MCF 10A (cell line): ENCODE results near the gene VOPP1. TPM values are rescaled to one million over a fixed set of nuclear protein-coding genes. Genes with fewer than 3 reads are reported as not detected.
"Not testable (repeated sequence)": the region's sequence is repeated elsewhere in the genome, so short reads cannot be mapped to it uniquely, and the experiment has no call there.

Experiments used
- BruUV-seq: library from RNA; stranded (reverse); fragments of 400-500 nt; replicated peaks from 2 replicates; lab custom pipeline; 2021; lab: Mats Ljungman, UMichigan
- CTCF ChIA-PET: fragments of 300-600 bp; sonication (Branson Sonifier 250); formaldehyde crosslinking; extraction: SDS; loops from one replicate; lab custom pipeline; 2021; ENCODE audit warnings: antibody characterized with exemption, inconsistent platforms; lab: Yijun Ruan, JAX
- POLR2A ChIA-PET: fragments of 300-600, 350-650 bp; sonication (Branson Sonifier 250); formaldehyde crosslinking; extraction: SDS; loops from one replicate; lab custom pipeline; 2020; ENCODE audit warnings: antibody characterized with exemption, inconsistent platforms; lab: Yijun Ruan, JAX
- DNase-seq: peaks from one replicate; pipeline ENCODE4 v3.0.0-alpha.2; 2018; ENCODE audit not compliant: unreplicated experiment
- H3K27ac Mint-ChIP-seq: one replicate; pipeline ENCODE4 v1.8.0; 2022; ENCODE audit warnings: mild to moderate bottlenecking, low read depth, mixed read lengths; ENCODE audit not compliant: unreplicated experiment
- H3K27me3 Mint-ChIP-seq: one replicate; pipeline ENCODE4 v1.8.0; 2022; ENCODE audit warnings: mixed read lengths; ENCODE audit not compliant: insufficient read depth, unreplicated experiment
- H3K36me3 Mint-ChIP-seq: one replicate; pipeline ENCODE4 v1.8.0; 2022; ENCODE audit warnings: mild to moderate bottlenecking, moderate library complexity, mixed read lengths; ENCODE audit not compliant: insufficient read depth, unreplicated experiment
- H3K4me1 Mint-ChIP-seq: one replicate; pipeline ENCODE4 v1.8.0; 2022; ENCODE audit warnings: mixed read lengths; ENCODE audit not compliant: insufficient read depth, unreplicated experiment
- H3K4me3 Mint-ChIP-seq: one replicate; pipeline ENCODE4 v1.8.0; 2022; ENCODE audit warnings: mild to moderate bottlenecking, moderate library complexity, mixed read lengths; ENCODE audit not compliant: unreplicated experiment
- H3K9me3 Mint-ChIP-seq: one replicate; pipeline ENCODE4 v1.8.0; 2022; ENCODE audit warnings: mixed read lengths; ENCODE audit not compliant: unreplicated experiment
- CTCF ChIP-seq: fragments of 200-600 bp; IDR thresholded peaks from one replicate; pipeline ENCODE4 v1.8.0; 2022; ENCODE audit warnings: antibody characterized with exemption, mild to moderate bottlenecking; ENCODE audit not compliant: unreplicated experiment
- intact Hi-C: fragments of 100-400 bp; cut with micrococcal nuclease; formaldehyde crosslinking; loops from 2 replicates; pipeline ENCODE4 v1.14.1; 2022
- total RNA-seq: library from RNA; stranded (reverse); gene quantifications from 2 replicates; pipeline ENCODE4 v1.2.3, GENCODE V29; 2022

VOPP1 gene
- total RNA-seq, 1 experiment from 2014 or later = 29.2 TPM

- not testable (repeated sequence) for H3K36me3 Mint-ChIP-seq, H3K4me3 Mint-ChIP-seq, H3K4me1 Mint-ChIP-seq, H3K27ac Mint-ChIP-seq, H3K9me3 Mint-ChIP-seq, BruUV-seq
- peak; percentile 35 for TF ChIP-seq CTCF
- CTCF ChIA-PET = interaction anchor here (0.7 to 4.5 kb wide), 12 partner anchors 25 to 310 kb away, joined by 3 to 35 read pairs (median 4); no protein-coding TSS in a partner anchor
- peaks cover 23% of the 10 kb centered on the region for H3K27me3 Mint-ChIP-seq
- POLR2A ChIA-PET = interaction anchor here (0.6 to 1.4 kb wide), 4 partner anchors 24 to 300 kb away, joined by 3 to 4 read pairs (median 4); no protein-coding TSS in a partner anchor
- intact Hi-C loops = loop anchor here (1.0 to 10.0 kb wide), 3 partner anchors 53 to 316 kb away; no protein-coding TSS in a partner anchor
- DNase-seq = peak; percentile 29
Measured at GRCh38 chr7:55597944-55598499, 25.7 kb upstream of the VOPP1 start.

GRCh38 chr7:55597214-55597739 is 25.0 kb upstream of the VOPP1 start:
- peaks cover 23% of the 10 kb centered on the region for H3K27me3 Mint-ChIP-seq
- intact Hi-C loops = loop anchor here (5.0 to 10.0 kb wide), 2 partner anchors 52 to 315 kb away; no protein-coding TSS in a partner anchor
- ChIA-PET CTCF (interaction anchor here (0.7 to 4.5 kb wide), 15 partner anchors 9 to 319 kb away, joined by 3 to 35 read pairs (median 4); no protein-coding TSS in a partner anchor), POLR2A (interaction anchor here (0.7 to 1.4 kb wide), 3 partner anchors 23 to 299 kb away, joined by 3 to 4 read pairs (median 4); no protein-coding TSS in a partner anchor)
- not testable (repeated sequence) for H3K36me3 Mint-ChIP-seq, H3K4me1 Mint-ChIP-seq, H3K9me3 Mint-ChIP-seq, DNase-seq, H3K27ac Mint-ChIP-seq, BruUV-seq, H3K4me3 Mint-ChIP-seq

GRCh38 chr7:55595511-55595910 is 23.2 kb upstream of the VOPP1 start:
- TF ChIP-seq CTCF = no peak
- H3K4me1 Mint-ChIP-seq = peaks cover 6% of the 10 kb centered on the region
- no peak for DNase-seq
- no peak overlapping the region for H3K27ac Mint-ChIP-seq
- CTCF ChIA-PET = interaction anchor here (0.8 to 4.5 kb wide), 8 partner anchors 12 to 172 kb away, joined by 3 to 35 read pairs (median 6); no protein-coding TSS in a partner anchor
- BruUV-seq = no TSS peak
- no peaks in the 10 kb centered on the region for H3K36me3 Mint-ChIP-seq
- H3K4me3 Mint-ChIP-seq = no peak overlapping the region
- POLR2A ChIA-PET = no interaction called here
- H3K9me3 Mint-ChIP-seq = no peaks in the 10 kb centered on the region
- intact Hi-C loops = loop anchor here (5.0 to 10.0 kb wide), 2 partner anchors 51 to 313 kb away; no protein-coding TSS in a partner anchor
- H3K27me3 Mint-ChIP-seq = peaks cover 13% of the 10 kb centered on the region

GRCh38 chr7:55594870-55595269 is 22.6 kb upstream of the VOPP1 start:
- H3K4me3 Mint-ChIP-seq = no peak overlapping the region
- H3K27me3 Mint-ChIP-seq = peaks cover 7% of the 10 kb centered on the region
- no TSS peak for BruUV-seq
- intact Hi-C loops = loop anchor here (5.0 to 10.0 kb wide), 2 partner anchors 50 to 313 kb away; no protein-coding TSS in a partner anchor
- DNase-seq = no peak
- POLR2A ChIA-PET = no interaction called here
- no peak overlapping the region for H3K27ac Mint-ChIP-seq
- no peaks in the 10 kb centered on the region for H3K9me3 Mint-ChIP-seq
- no peaks in the 10 kb centered on the region for H3K36me3 Mint-ChIP-seq
- CTCF ChIA-PET = interaction anchor here (0.7 to 2.4 kb wide), 9 partner anchors 11 to 415 kb away, joined by 3 to 22 read pairs (median 4); no protein-coding TSS in a partner anchor
- peaks cover 6% of the 10 kb centered on the region for H3K4me1 Mint-ChIP-seq
- TF ChIP-seq CTCF = no peak
